Erythroblast (primary cell): ENCODE data around the gene AGXT2.

Source experiments
- DNase-seq, 2 experiments: peaks; one replicate each; lab custom pipeline; 2025; lab: John Stamatoyannopoulos, UW
- GATA1 ChIP-seq: IDR thresholded peaks from 2 replicates; pipeline ENCODE4 v1.6.1; 2011; ENCODE audit warnings: low read depth, mild to moderate bottlenecking, control low read depth, low read length, moderate library complexity
- POLR2A ChIP-seq: IDR thresholded peaks from 2 replicates; pipeline ENCODE4 v1.6.1; 2011; ENCODE audit warnings: mild to moderate bottlenecking, low read length

Gene AGXT2

GRCh38 chr5:35067985-35068384, 20.2 kb upstream of the AGXT2 start:
- DNase-seq, result no peak
- no peak for TF ChIP-seq POLR2A
- TF ChIP-seq GATA1, result no peak

GRCh38 chr5:35066260-35066795, 18.6 kb upstream of the AGXT2 start:
- no peak for DNase-seq
- TF ChIP-seq GATA1 (no peak), POLR2A (no peak)

- DNase-seq, result no peak
- TF ChIP-seq POLR2A (no peak), GATA1 (no peak)
Observed at GRCh38 chr5:35063414-35063813, 15.7 kb upstream of the AGXT2 start.

GRCh38 chr5:35061211-35061770, 13.5 kb upstream of the AGXT2 start:
- no peak for TF ChIP-seq POLR2A
- TF ChIP-seq GATA1, result no peak
- DNase-seq, result no peak

- DNase-seq, result no peak
- TF ChIP-seq POLR2A (no peak), GATA1 (no peak)
Observed at GRCh38 chr5:35060236-35060635, 12.5 kb upstream of the AGXT2 start.

- TF ChIP-seq GATA1 (no peak), POLR2A (no peak)
- DNase-seq, result no peak
Observed at GRCh38 chr5:35059251-35059650, 11.5 kb upstream of the AGXT2 start.

- DNase-seq, result no peak
Observed at GRCh38 chr5:35058374-35058788, 10.6 kb upstream of the AGXT2 start.

GRCh38 chr5:35056686-35057085, 8.9 kb upstream of the AGXT2 start:
- DNase-seq, result no peak
- TF ChIP-seq POLR2A (no peak), GATA1 (no peak)

More at GRCh38 chr5:35058374-35058788, 10.6 kb upstream of the AGXT2 start:
- TF ChIP-seq GATA1 (no peak), POLR2A (no peak)

- no peak for DNase-seq
- TF ChIP-seq GATA1, result no peak
- TF ChIP-seq POLR2A, result no peak
Observed at GRCh38 chr5:35052838-35053237, 5.1 kb upstream of the AGXT2 start.

- no peak for TF ChIP-seq GATA1
- no peak for TF ChIP-seq POLR2A
- DNase-seq, result no peak
Observed at GRCh38 chr5:35050541-35051126, 2.9 kb upstream of the AGXT2 start.

GRCh38 chr5:35048910-35049309, 1.2 kb upstream of the AGXT2 start:
- no peak for DNase-seq
- TF ChIP-seq POLR2A, result no peak
- TF ChIP-seq GATA1, result no peak

- TF ChIP-seq GATA1, result no peak
- no peak for TF ChIP-seq POLR2A
- no peak for DNase-seq
Observed at GRCh38 chr5:35046774-35047173, 975 bp downstream of the AGXT2 start.

- TF ChIP-seq POLR2A (no peak), GATA1 (no peak)
- DNase-seq, result no peak
Observed at GRCh38 chr5:35045280-35045679, 2.5 kb downstream of the AGXT2 start.

GRCh38 chr5:35044649-35045048, 3.1 kb downstream of the AGXT2 start:
- TF ChIP-seq POLR2A, result no peak
- no peak for DNase-seq

- TF ChIP-seq GATA1 (no peak), POLR2A (no peak)
- no peak for DNase-seq
Observed at GRCh38 chr5:35042781-35043180, 5.0 kb downstream of the AGXT2 start.
